Measurements from ENCODE around the gene NPHP3. TPM values are rescaled to one million over a fixed set of nuclear protein-coding genes. Genes with fewer than 3 reads are reported as not detected.

NPHP3 gene, protein sequence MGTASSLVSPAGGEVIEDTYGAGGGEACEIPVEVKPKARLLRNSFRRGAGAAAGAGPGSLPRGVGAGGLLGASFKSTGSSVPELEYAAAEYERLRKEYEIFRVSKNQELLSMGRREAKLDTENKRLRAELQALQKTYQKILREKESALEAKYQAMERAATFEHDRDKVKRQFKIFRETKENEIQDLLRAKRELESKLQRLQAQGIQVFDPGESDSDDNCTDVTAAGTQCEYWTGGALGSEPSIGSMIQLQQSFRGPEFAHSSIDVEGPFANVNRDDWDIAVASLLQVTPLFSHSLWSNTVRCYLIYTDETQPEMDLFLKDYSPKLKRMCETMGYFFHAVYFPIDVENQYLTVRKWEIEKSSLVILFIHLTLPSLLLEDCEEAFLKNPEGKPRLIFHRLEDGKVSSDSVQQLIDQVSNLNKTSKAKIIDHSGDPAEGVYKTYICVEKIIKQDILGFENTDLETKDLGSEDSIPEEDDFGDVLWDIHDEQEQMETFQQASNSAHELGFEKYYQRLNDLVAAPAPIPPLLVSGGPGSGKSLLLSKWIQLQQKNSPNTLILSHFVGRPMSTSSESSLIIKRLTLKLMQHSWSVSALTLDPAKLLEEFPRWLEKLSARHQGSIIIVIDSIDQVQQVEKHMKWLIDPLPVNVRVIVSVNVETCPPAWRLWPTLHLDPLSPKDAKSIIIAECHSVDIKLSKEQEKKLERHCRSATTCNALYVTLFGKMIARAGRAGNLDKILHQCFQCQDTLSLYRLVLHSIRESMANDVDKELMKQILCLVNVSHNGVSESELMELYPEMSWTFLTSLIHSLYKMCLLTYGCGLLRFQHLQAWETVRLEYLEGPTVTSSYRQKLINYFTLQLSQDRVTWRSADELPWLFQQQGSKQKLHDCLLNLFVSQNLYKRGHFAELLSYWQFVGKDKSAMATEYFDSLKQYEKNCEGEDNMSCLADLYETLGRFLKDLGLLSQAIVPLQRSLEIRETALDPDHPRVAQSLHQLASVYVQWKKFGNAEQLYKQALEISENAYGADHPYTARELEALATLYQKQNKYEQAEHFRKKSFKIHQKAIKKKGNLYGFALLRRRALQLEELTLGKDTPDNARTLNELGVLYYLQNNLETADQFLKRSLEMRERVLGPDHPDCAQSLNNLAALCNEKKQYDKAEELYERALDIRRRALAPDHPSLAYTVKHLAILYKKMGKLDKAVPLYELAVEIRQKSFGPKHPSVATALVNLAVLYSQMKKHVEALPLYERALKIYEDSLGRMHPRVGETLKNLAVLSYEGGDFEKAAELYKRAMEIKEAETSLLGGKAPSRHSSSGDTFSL (N-terminal part only)
- 41.3 and 44.2 TPM in 2 replicates for total RNA-seq

DNA sequence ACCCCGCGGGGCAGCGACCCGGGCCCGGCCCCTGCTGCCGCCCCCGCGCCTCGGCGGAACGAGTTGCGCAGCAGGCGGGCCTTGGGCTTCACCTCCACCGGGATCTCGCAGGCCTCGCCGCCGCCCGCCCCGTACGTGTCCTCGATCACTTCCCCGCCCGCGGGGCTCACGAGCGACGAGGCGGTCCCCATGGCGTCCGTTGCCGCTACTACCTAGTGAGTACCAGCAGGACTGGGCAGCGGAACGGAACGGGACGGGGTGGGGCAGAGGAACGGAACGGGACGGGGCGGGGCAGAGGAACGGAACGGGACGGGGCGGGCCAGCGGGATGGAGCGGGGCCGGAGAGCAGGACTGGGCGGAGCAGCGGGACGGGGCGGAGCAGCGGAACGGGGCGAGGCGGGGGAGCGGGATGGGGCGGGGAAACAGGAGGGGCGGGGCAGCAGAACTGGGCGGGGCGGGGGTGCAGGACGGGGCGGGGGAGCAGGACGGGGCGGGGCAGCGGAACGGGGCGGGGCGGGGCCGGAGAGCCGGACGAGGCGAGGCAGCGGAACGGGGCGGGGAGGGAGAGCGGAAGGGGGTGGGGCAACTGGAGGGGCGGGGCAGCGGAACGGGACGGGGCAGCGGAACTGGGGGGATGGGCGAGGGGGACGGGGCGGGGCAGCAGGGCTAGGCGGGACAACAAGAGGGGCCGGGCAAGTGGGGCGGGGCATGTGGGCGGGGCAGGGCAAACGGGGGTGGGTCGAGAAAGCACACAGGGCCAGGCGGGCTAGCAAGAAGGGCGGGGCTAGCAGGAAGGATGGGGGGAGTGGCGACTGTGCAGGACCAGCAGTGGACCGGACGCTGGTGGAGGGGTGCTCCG lies at the start of gene NPHP3:
NPHP3 (minus strand) TSS at position 245 of the 859 bp plus-strand sequence; CDS start at position 191, 54 bp downstream.
- Histone ChIP-seq H3K4me3 (ENCODE audit: insufficient read depth, low read length) (peak within 1 kb of the TSS; percentile 92), H3K27ac (ENCODE audit: low read depth, low read length) (peak within 1 kb of the TSS; percentile 80), H4K20me1 (ENCODE audit: insufficient read depth, low read length) (peaks cover 8% of the 10 kb centered on the region), H3K9me3 (ENCODE audit: low read depth, low read length) (no peaks in the 10 kb centered on the region), H3K4me2 (ENCODE audit: insufficient read depth, low read length) (peak within 1 kb of the TSS; percentile 96), H2AFZ (ENCODE audit: low read length) (peak within 1 kb of the TSS; percentile 98), H3K4me1 (ENCODE audit: insufficient read depth, low read length) (peaks cover 19% of the 10 kb centered on the region), H3K27me3 (ENCODE audit: insufficient read depth, low read length) (no peaks in the 10 kb centered on the region), H3K36me3 (ENCODE audit: insufficient read depth, low read length) (peaks cover 11% of the 10 kb centered on the region), H3K79me2 (ENCODE audit: insufficient read depth, low read length) (peaks cover 32% of the 10 kb centered on the region)
- peak; percentile 98 for DNase-seq (ENCODE audit: insufficient read length, low spot score, missing footprints)
- TF ChIP-seq, protein P1, sequence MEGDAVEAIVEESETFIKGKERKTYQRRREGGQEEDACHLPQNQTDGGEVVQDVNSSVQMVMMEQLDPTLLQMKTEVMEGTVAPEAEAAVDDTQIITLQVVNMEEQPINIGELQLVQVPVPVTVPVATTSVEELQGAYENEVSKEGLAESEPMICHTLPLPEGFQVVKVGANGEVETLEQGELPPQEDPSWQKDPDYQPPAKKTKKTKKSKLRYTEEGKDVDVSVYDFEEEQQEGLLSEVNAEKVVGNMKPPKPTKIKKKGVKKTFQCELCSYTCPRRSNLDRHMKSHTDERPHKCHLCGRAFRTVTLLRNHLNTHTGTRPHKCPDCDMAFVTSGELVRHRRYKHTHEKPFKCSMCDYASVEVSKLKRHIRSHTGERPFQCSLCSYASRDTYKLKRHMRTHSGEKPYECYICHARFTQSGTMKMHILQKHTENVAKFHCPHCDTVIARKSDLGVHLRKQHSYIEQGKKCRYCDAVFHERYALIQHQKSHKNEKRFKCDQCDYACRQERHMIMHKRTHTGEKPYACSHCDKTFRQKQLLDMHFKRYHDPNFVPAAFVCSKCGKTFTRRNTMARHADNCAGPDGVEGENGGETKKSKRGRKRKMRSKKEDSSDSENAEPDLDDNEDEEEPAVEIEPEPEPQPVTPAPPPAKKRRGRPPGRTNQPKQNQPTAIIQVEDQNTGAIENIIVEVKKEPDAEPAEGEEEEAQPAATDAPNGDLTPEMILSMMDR (IDR thresholded peaks at IDR 0.05; ENCODE audit: extremely low read depth, low read depth, low read length), result no peak

DNA sequence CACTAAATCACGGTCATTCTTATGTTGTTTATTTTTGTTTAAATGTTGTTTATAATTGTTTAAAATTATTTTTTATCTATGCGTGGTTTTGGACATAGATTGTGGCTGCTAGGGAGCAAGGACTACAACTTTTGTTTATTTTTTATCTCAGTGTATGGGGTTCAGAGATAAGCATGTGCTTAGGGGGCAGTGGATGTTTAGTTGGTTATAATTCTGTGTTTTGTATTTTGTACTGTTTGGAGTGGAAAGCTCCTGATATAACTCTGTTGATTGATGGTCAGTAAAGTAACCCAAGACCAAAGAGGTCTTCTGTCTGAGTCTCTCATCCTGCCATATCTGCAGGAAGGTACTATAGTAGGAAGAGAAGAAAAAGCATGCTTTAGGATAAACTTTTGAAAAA lies 36.5 kb upstream of the NPHP3 start:
- Histone ChIP-seq H3K4me2 (ENCODE audit: insufficient read depth, low read length) (no peak overlapping the region), H3K79me2 (ENCODE audit: insufficient read depth, low read length) (no peaks in the 10 kb centered on the region), H3K36me3 (ENCODE audit: insufficient read depth, low read length) (no peaks in the 10 kb centered on the region), H2AFZ (ENCODE audit: low read length) (no peak overlapping the region), H3K27me3 (ENCODE audit: insufficient read depth, low read length) (no peaks in the 10 kb centered on the region), H3K4me3 (ENCODE audit: insufficient read depth, low read length) (no peak overlapping the region), H3K4me1 (ENCODE audit: insufficient read depth, low read length) (no peaks in the 10 kb centered on the region), H3K27ac (ENCODE audit: low read depth, low read length) (no peak overlapping the region), H3K9me3 (ENCODE audit: low read depth, low read length) (no peaks in the 10 kb centered on the region), H4K20me1 (ENCODE audit: insufficient read depth, low read length) (no peaks in the 10 kb centered on the region)
- DNase-seq (ENCODE audit: insufficient read length, low spot score, missing footprints), result no peak
- TF ChIP-seq, protein P1 (IDR thresholded peaks at IDR 0.05; ENCODE audit: extremely low read depth, low read depth, low read length), result no peak

DNA sequence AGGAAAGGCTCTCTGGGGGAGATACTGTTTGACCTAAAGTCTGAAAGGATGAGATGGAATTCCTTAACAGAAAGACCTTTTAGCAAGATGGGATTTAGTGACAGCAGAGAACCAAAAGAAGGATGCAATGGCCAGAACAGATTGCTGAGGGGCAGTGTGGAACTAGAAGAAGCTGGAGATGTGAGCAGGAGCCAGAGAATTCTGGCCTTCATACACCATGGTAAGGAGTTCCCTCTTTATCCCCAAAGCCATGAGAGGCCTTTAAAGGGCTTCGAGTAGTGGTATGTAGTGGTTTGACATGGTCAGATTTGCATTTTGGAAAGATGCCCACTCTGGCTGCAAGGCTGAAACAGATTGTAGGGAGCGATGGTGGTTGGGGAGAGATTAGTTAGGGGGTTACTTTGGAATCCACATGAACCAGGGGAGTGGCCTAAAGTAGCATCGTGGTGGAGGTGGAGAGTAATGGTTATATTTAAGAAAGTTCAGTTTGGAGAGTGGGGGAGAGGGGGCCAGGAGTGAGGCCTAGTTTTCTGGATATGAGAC lies 34.0 kb upstream of the NPHP3 start:
- no peak overlapping the region for H3K27ac ChIP-seq (ENCODE audit: low read depth, low read length)
- no peaks in the 10 kb centered on the region for H3K4me1 ChIP-seq (ENCODE audit: insufficient read depth, low read length)
- H3K9me3 ChIP-seq (ENCODE audit: low read depth, low read length), result no peaks in the 10 kb centered on the region
- H4K20me1 ChIP-seq (ENCODE audit: insufficient read depth, low read length), result no peaks in the 10 kb centered on the region
- H3K4me2 ChIP-seq (ENCODE audit: insufficient read depth, low read length), result no peak overlapping the region
- no peaks in the 10 kb centered on the region for H3K27me3 ChIP-seq (ENCODE audit: insufficient read depth, low read length)
- no peak for DNase-seq (ENCODE audit: insufficient read length, low spot score, missing footprints)
- no peak overlapping the region for H2AFZ ChIP-seq (ENCODE audit: low read length)
- no peak overlapping the region for H3K4me3 ChIP-seq (ENCODE audit: insufficient read depth, low read length)
- TF ChIP-seq, protein P1 (IDR thresholded peaks at IDR 0.05; ENCODE audit: extremely low read depth, low read depth, low read length), result no peak
- H3K36me3 ChIP-seq (ENCODE audit: insufficient read depth, low read length), result no peaks in the 10 kb centered on the region
- no peaks in the 10 kb centered on the region for H3K79me2 ChIP-seq (ENCODE audit: insufficient read depth, low read length)
